Measurements from ENCODE around the gene SLC5A2. TPM values are rescaled to one million over a fixed set of nuclear protein-coding genes. Genes with fewer than 3 reads are reported as not detected.

Gene SLC5A2
- total and polyA plus RNA-seq, 3 donors from 2014 or later, result 5.8 to 18.1 (median 6.9) TPM

GRCh38 chr16:31460582-31461002 is 22.3 kb upstream of the SLC5A2 start:
- no peak for DNase-seq
- H3K36me3 ChIP-seq (ENCODE audit: low read depth, missing control alignments), result no peaks in the 10 kb centered on the region
- TF ChIP-seq POLR2A (IDR thresholded peaks at IDR 0.05) (no peak), CTCF (IDR thresholded peaks at IDR 0.05) (peak; percentile 29 to 59 (median 48))
- peak overlapping the region in 1 of 2 donors; percentile 76 for H3K4me3 ChIP-seq
- no peaks in the 10 kb centered on the region for H3K27me3 ChIP-seq
- peaks cover 31% of the 10 kb centered on the region for H3K4me1 ChIP-seq
- 24 to 33% methylated on average over 8 of the region's 8 CpGs for WGBS, 2 donors
- no peaks in the 10 kb centered on the region for H3K9me3 ChIP-seq
- intact Hi-C loops (cut with DNase I; ENCODE audit: low total_unique reads), result no loop called here
- H3K27ac ChIP-seq, result peak overlapping the region in 1 of 2 donors; percentile 100

GRCh38 chr16:31461201-31461920 is 21.6 kb upstream of the SLC5A2 start:
- H3K4me1 ChIP-seq, result peaks cover 26% of the 10 kb centered on the region
- no peak overlapping the region for H3K4me3 ChIP-seq
- H3K36me3 ChIP-seq (ENCODE audit: low read depth, missing control alignments), result no peaks in the 10 kb centered on the region
- no peaks in the 10 kb centered on the region for H3K27me3 ChIP-seq
- intact Hi-C loops (cut with DNase I; ENCODE audit: low total_unique reads), result no loop called here
- no peaks in the 10 kb centered on the region for H3K9me3 ChIP-seq
- 87 to 91% methylated on average over 7 to 10 of the region's 10 CpGs for WGBS, 2 donors
- H3K27ac ChIP-seq, result no peak overlapping the region
- no peak for DNase-seq
- no peak for TF ChIP-seq POLR2A (IDR thresholded peaks at IDR 0.05)
- TF ChIP-seq CTCF (IDR thresholded peaks at IDR 0.05), result no peak

GRCh38 chr16:31461921-31462804 is 20.8 kb upstream of the SLC5A2 start:
- no peak for DNase-seq
- intact Hi-C loops (cut with DNase I; ENCODE audit: low total_unique reads), result no loop called here
- no peaks in the 10 kb centered on the region for H3K36me3 ChIP-seq (ENCODE audit: low read depth, missing control alignments)

GRCh38 chr16:31464348-31464769 is 18.6 kb upstream of the SLC5A2 start:
- Histone ChIP-seq H3K4me1 (peaks cover 7% of the 10 kb centered on the region), H3K27me3 (no peaks in the 10 kb centered on the region), H3K9me3 (no peaks in the 10 kb centered on the region), H3K27ac (no peak overlapping the region), H3K36me3 (ENCODE audit: low read depth, missing control alignments) (no peaks in the 10 kb centered on the region), H3K4me3 (no peak overlapping the region)
- TF ChIP-seq CTCF (IDR thresholded peaks at IDR 0.05), result no peak
- TF ChIP-seq POLR2A (IDR thresholded peaks at IDR 0.05), result no peak
- WGBS, 2 donors, result 89 to 96% methylated on average over 12 to 36 of the region's 36 CpGs
- no peak for DNase-seq
- intact Hi-C loops (cut with DNase I; ENCODE audit: low total_unique reads), result no loop called here

More at GRCh38 chr16:31461921-31462804, 20.8 kb upstream of the SLC5A2 start:
- Histone ChIP-seq H3K27ac (no peak overlapping the region), H3K4me1 (peaks cover 19% of the 10 kb centered on the region), H3K27me3 (no peaks in the 10 kb centered on the region), H3K9me3 (no peaks in the 10 kb centered on the region), H3K4me3 (no peak overlapping the region)
- TF ChIP-seq CTCF (IDR thresholded peaks at IDR 0.05) (no peak), POLR2A (IDR thresholded peaks at IDR 0.05) (no peak)
- WGBS, 2 donors, result 87 to 94% methylated on average over 22 to 31 of the region's 35 CpGs
